ENCODE measurements around the gene MAML2.

Gene MAML2

GRCh38 chr11:96113193-96113681, 229.8 kb downstream of the MAML2 start:
- peaks cover 23% of the 10 kb centered on the region for H3K4me1 ChIP-seq (ENCODE audit: insufficient read depth, poor library complexity, severe bottlenecking)

GRCh38 chr11:96112192-96113128, 230.5 kb downstream of the MAML2 start:
- peak overlapping the region; percentile 27 for H3K27ac ChIP-seq (ENCODE audit: poor library complexity, severe bottlenecking)
- no peak for DNase-seq (ENCODE audit: low spot score)
- no peak for TF ChIP-seq CTCF (IDR thresholded peaks at IDR 0.05; ENCODE audit: poor library complexity, severe bottlenecking)

More at GRCh38 chr11:96113193-96113681, 229.8 kb downstream of the MAML2 start:
- DNase-seq (ENCODE audit: low spot score) (no peak), ATAC-seq (ENCODE audit: low read depth) (no peak)
- TF ChIP-seq CTCF (IDR thresholded peaks at IDR 0.05; ENCODE audit: poor library complexity, severe bottlenecking), result no peak
- H3K4me3 ChIP-seq (ENCODE audit: severe bottlenecking), result no peak overlapping the region
- H3K36me3 ChIP-seq (ENCODE audit: low read depth), result no peaks in the 10 kb centered on the region
- peak overlapping the region; percentile 27 for H3K27ac ChIP-seq (ENCODE audit: poor library complexity, severe bottlenecking)
- H3K9me3 ChIP-seq (ENCODE audit: severe bottlenecking), result no peaks in the 10 kb centered on the region
- no peaks in the 10 kb centered on the region for H3K27me3 ChIP-seq (ENCODE audit: insufficient read depth, poor library complexity, severe bottlenecking)

GRCh38 chr11:96111308-96111707, 231.7 kb downstream of the MAML2 start:
- no peak for TF ChIP-seq CTCF (IDR thresholded peaks at IDR 0.05; ENCODE audit: poor library complexity, severe bottlenecking)
- no peak for ATAC-seq (ENCODE audit: low read depth)
- Histone ChIP-seq H3K4me1 (ENCODE audit: insufficient read depth, poor library complexity, severe bottlenecking) (peaks cover 23% of the 10 kb centered on the region), H3K27me3 (ENCODE audit: insufficient read depth, poor library complexity, severe bottlenecking) (no peaks in the 10 kb centered on the region), H3K4me3 (ENCODE audit: severe bottlenecking) (no peak overlapping the region), H3K9me3 (ENCODE audit: severe bottlenecking) (no peaks in the 10 kb centered on the region), H3K27ac (ENCODE audit: poor library complexity, severe bottlenecking) (no peak overlapping the region), H3K36me3 (ENCODE audit: low read depth) (no peaks in the 10 kb centered on the region)
- no peak for DNase-seq (ENCODE audit: low spot score)

More at GRCh38 chr11:96112192-96113128, 230.5 kb downstream of the MAML2 start:
- Histone ChIP-seq H3K4me1 (ENCODE audit: insufficient read depth, poor library complexity, severe bottlenecking) (peaks cover 23% of the 10 kb centered on the region), H3K9me3 (ENCODE audit: severe bottlenecking) (no peaks in the 10 kb centered on the region), H3K27me3 (ENCODE audit: insufficient read depth, poor library complexity, severe bottlenecking) (no peaks in the 10 kb centered on the region), H3K36me3 (ENCODE audit: low read depth) (no peaks in the 10 kb centered on the region), H3K4me3 (ENCODE audit: severe bottlenecking) (no peak overlapping the region)
- ATAC-seq (ENCODE audit: low read depth), result no peak

- H3K27ac ChIP-seq (ENCODE audit: poor library complexity, severe bottlenecking), result no peak overlapping the region
- ATAC-seq (ENCODE audit: low read depth) (no peak), DNase-seq (ENCODE audit: low spot score) (no peak)
- H3K4me3 ChIP-seq (ENCODE audit: severe bottlenecking), result no peak overlapping the region
- H3K36me3 ChIP-seq (ENCODE audit: low read depth), result no peaks in the 10 kb centered on the region
- peaks cover 23% of the 10 kb centered on the region for H3K4me1 ChIP-seq (ENCODE audit: insufficient read depth, poor library complexity, severe bottlenecking)
- no peak for TF ChIP-seq CTCF (IDR thresholded peaks at IDR 0.05; ENCODE audit: poor library complexity, severe bottlenecking)
- no peaks in the 10 kb centered on the region for H3K9me3 ChIP-seq (ENCODE audit: severe bottlenecking)
- no peaks in the 10 kb centered on the region for H3K27me3 ChIP-seq (ENCODE audit: insufficient read depth, poor library complexity, severe bottlenecking)
Observed at GRCh38 chr11:96110302-96110701, 232.7 kb downstream of the MAML2 start.

All from RWPE2 (cell line).